ENCODE data around the gene APOL4.

- no peak for TF ChIP-seq EZH2 (IDR thresholded peaks at IDR 0.05; ENCODE audit: low read depth)
- TF ChIP-seq, protein P1, sequence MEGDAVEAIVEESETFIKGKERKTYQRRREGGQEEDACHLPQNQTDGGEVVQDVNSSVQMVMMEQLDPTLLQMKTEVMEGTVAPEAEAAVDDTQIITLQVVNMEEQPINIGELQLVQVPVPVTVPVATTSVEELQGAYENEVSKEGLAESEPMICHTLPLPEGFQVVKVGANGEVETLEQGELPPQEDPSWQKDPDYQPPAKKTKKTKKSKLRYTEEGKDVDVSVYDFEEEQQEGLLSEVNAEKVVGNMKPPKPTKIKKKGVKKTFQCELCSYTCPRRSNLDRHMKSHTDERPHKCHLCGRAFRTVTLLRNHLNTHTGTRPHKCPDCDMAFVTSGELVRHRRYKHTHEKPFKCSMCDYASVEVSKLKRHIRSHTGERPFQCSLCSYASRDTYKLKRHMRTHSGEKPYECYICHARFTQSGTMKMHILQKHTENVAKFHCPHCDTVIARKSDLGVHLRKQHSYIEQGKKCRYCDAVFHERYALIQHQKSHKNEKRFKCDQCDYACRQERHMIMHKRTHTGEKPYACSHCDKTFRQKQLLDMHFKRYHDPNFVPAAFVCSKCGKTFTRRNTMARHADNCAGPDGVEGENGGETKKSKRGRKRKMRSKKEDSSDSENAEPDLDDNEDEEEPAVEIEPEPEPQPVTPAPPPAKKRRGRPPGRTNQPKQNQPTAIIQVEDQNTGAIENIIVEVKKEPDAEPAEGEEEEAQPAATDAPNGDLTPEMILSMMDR (conservative IDR thresholded peaks at IDR 0.05) = no peak
These were observed 9.1 kb downstream of the APOL4 start for GRCh38 chr22:36192542-36192941.

All from PC-9 (cell line).